OCI-LY1 (cell line): ENCODE data around the gene KCNT2.

Source experiments
- H2AFZ ChIP-seq: fragments of 200-600 bp; sonication (generic), shearing (Covaris generic); 2 replicates; pipeline ENCODE4 v1.6.0; 2014; ENCODE audit warnings: antibody characterized with exemption, mild to moderate bottlenecking, low read length
- H3F3A ChIP-seq: fragments of 200-600 bp; sonication (generic), shearing (Covaris generic); 2 replicates; pipeline ENCODE4 v1.6.0; 2014; ENCODE audit warnings: mild to moderate bottlenecking, antibody characterized with exemption, low read length, moderate library complexity; ENCODE audit not compliant: insufficient read depth
- H3K27ac ChIP-seq: fragments of 200-600 bp; sonication (generic); 2 replicates; pipeline ENCODE4 v1.5.1; 2014; ENCODE audit warnings: low read length, mixed run types, mild to moderate bottlenecking, low read depth; ENCODE audit not compliant: poor library complexity, severe bottlenecking
- H3K27me3 ChIP-seq: fragments of 200-600 bp; sonication (generic); 2 replicates; pipeline ENCODE4 v1.6.0; 2014; ENCODE audit warnings: antibody characterized with exemption, mild to moderate bottlenecking, low read length, moderate library complexity; ENCODE audit not compliant: insufficient read depth
- H3K36me3 ChIP-seq: fragments of 200-600 bp; sonication (generic); 2 replicates; pipeline ENCODE4 v1.6.1; 2014; ENCODE audit warnings: mild to moderate bottlenecking, antibody characterized with exemption, low read length, moderate library complexity, mixed read lengths; ENCODE audit not compliant: insufficient read depth
- H3K4me1 ChIP-seq: fragments of 200-600 bp; sonication (generic); 2 replicates; pipeline ENCODE4 v1.5.1; 2014; ENCODE audit warnings: mild to moderate bottlenecking, low read length, moderate library complexity; ENCODE audit not compliant: insufficient read depth, severe bottlenecking
- H3K4me2 ChIP-seq: fragments of 200-600 bp; sonication (generic), shearing (Covaris generic); 2 replicates; pipeline ENCODE4 v1.6.1; 2014; ENCODE audit warnings: low read length
- H3K4me3 ChIP-seq: fragments of 200-600 bp; sonication (generic); 2 replicates; pipeline ENCODE4 v1.5.1; 2014; ENCODE audit warnings: low read length, low read depth, mild to moderate bottlenecking, mixed read lengths; ENCODE audit not compliant: poor library complexity, severe bottlenecking
- H3K79me2 ChIP-seq: fragments of 200-600 bp; shearing (Covaris generic); 2 replicates; pipeline ENCODE4 v1.6.1; 2016; ENCODE audit warnings: mixed run types, low read length, mixed read lengths; ENCODE audit not compliant: insufficient read depth
- H3K9ac ChIP-seq: fragments of 200-600 bp; sonication (generic), shearing (Covaris generic); 2 replicates; pipeline ENCODE4 v1.6.1; 2014; ENCODE audit warnings: mild to moderate bottlenecking, low read length, mixed read lengths
- H3K9me2 ChIP-seq: fragments of 200-600 bp; sonication (generic), shearing (Covaris generic); 2 replicates; pipeline ENCODE4 v1.6.1; 2014; ENCODE audit warnings: low read depth, mild to moderate bottlenecking, low read length, mixed read lengths
- H3K9me3 ChIP-seq: fragments of 200-600 bp; shearing (Covaris generic); 2 replicates; pipeline ENCODE4 v1.6.1; 2014; ENCODE audit warnings: low read length, mixed read lengths
- H4K20me1 ChIP-seq: fragments of 200-600 bp; sonication (generic), shearing (Covaris generic); 2 replicates; pipeline ENCODE4 v1.6.0; 2016; ENCODE audit warnings: mild to moderate bottlenecking, low read length; ENCODE audit not compliant: insufficient read depth
- EZH2 ChIP-seq: fragments of 200-600 bp; sonication (generic), shearing (Covaris generic); IDR thresholded peaks from 2 replicates; pipeline ENCODE4 v1.8.0; 2017; ENCODE audit warnings: borderline replicate concordance, mixed run types, mild to moderate bottlenecking, antibody characterized with exemption, low read length, moderate library complexity, mixed read lengths
- TF ChIP-seq, protein P1 (sequence below): fragments of 200-600 bp; sonication (generic), shearing (Covaris generic); IDR thresholded peaks from 2 replicates; pipeline ENCODE4 v1.5.1; 2017; ENCODE audit warnings: mild to moderate bottlenecking, antibody characterized with exemption, low read length, moderate library complexity, mixed read lengths

Gene KCNT2

GRCh38 chr1:196255762-196256161, 352.5 kb downstream of the KCNT2 start:
- Histone ChIP-seq H3K79me2 (no peaks in the 10 kb centered on the region), H3F3A (no peaks in the 10 kb centered on the region), H3K4me2 (no peak overlapping the region), H3K27me3 (no peaks in the 10 kb centered on the region), H4K20me1 (no peaks in the 10 kb centered on the region), H3K9me2 (no peaks in the 10 kb centered on the region), H3K36me3 (no peaks in the 10 kb centered on the region), H3K4me1 (peaks cover 4% of the 10 kb centered on the region), H2AFZ (no peak overlapping the region), H3K9me3 (no peaks in the 10 kb centered on the region), H3K9ac (no peak overlapping the region), H3K27ac (no peak overlapping the region), H3K4me3 (no peak overlapping the region)
- TF ChIP-seq EZH2, result no peak
- TF ChIP-seq, protein P1, sequence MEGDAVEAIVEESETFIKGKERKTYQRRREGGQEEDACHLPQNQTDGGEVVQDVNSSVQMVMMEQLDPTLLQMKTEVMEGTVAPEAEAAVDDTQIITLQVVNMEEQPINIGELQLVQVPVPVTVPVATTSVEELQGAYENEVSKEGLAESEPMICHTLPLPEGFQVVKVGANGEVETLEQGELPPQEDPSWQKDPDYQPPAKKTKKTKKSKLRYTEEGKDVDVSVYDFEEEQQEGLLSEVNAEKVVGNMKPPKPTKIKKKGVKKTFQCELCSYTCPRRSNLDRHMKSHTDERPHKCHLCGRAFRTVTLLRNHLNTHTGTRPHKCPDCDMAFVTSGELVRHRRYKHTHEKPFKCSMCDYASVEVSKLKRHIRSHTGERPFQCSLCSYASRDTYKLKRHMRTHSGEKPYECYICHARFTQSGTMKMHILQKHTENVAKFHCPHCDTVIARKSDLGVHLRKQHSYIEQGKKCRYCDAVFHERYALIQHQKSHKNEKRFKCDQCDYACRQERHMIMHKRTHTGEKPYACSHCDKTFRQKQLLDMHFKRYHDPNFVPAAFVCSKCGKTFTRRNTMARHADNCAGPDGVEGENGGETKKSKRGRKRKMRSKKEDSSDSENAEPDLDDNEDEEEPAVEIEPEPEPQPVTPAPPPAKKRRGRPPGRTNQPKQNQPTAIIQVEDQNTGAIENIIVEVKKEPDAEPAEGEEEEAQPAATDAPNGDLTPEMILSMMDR, result no peak

- Histone ChIP-seq H4K20me1 (no peaks in the 10 kb centered on the region), H3F3A (no peaks in the 10 kb centered on the region), H3K4me2 (no peak overlapping the region), H3K9me2 (no peaks in the 10 kb centered on the region), H3K36me3 (no peaks in the 10 kb centered on the region), H3K9me3 (no peaks in the 10 kb centered on the region), H3K27ac (no peak overlapping the region), H3K9ac (no peak overlapping the region), H3K4me1 (no peaks in the 10 kb centered on the region), H3K4me3 (no peak overlapping the region), H3K79me2 (no peaks in the 10 kb centered on the region), H3K27me3 (no peaks in the 10 kb centered on the region), H2AFZ (no peak overlapping the region)
- TF ChIP-seq, protein P1, result no peak
- TF ChIP-seq EZH2, result no peak
Observed at GRCh38 chr1:196229546-196229945, 378.7 kb downstream of the KCNT2 start.

- no peaks in the 10 kb centered on the region for H3K27me3 ChIP-seq
- H3K4me2 ChIP-seq, result no peak overlapping the region
- H4K20me1 ChIP-seq, result no peaks in the 10 kb centered on the region
- no peaks in the 10 kb centered on the region for H3K36me3 ChIP-seq
- no peaks in the 10 kb centered on the region for H3K9me2 ChIP-seq
- no peak for TF ChIP-seq EZH2
- TF ChIP-seq, protein P1, result no peak
- H3K79me2 ChIP-seq, result no peaks in the 10 kb centered on the region
- H2AFZ ChIP-seq, result no peak overlapping the region
- no peak overlapping the region for H3K9ac ChIP-seq
- H3K4me3 ChIP-seq, result no peak overlapping the region
- H3K27ac ChIP-seq, result no peak overlapping the region
- H3K4me1 ChIP-seq, result peaks cover 3% of the 10 kb centered on the region
- no peaks in the 10 kb centered on the region for H3F3A ChIP-seq
- H3K9me3 ChIP-seq, result no peaks in the 10 kb centered on the region
Observed at GRCh38 chr1:196214866-196215265, 393.4 kb downstream of the KCNT2 start.
